NCI-H226 (cell line): ENCODE data around the gene TMPRSS13.
"Not testable (repeated sequence)": the region's sequence is repeated elsewhere in the genome, so short reads cannot be mapped to it uniquely, and the experiment has no call there.

Experiments
- DNase-seq: peaks from one replicate; pipeline ENCODE4 v3.0.0-alpha.2; 2015

Gene TMPRSS13

DNA sequence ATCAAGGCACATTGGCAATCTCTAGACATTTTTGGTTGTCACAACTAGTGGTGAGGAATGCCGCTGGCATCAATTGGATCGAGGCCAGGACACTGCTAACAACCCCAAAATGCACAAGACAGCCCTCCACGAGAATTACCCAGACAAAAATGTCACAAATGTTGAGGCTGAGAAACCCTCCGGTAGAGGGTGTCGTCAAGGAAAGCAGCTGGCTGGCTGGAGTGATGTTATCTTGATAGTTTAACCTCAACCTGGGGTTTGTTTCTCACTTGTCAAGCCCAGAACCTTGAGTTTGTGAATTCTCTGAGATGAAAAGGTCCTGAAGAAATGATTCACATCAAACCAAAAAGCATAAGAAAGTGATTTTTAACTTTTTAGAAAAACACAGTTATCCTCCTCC lies 21.1 kb upstream of the TMPRSS13 start:
- DNase-seq: no peak

- DNase-seq: no peak
Measured at GRCh38 chr11:117949062-117949461, 19.9 kb upstream of the TMPRSS13 start.

DNA sequence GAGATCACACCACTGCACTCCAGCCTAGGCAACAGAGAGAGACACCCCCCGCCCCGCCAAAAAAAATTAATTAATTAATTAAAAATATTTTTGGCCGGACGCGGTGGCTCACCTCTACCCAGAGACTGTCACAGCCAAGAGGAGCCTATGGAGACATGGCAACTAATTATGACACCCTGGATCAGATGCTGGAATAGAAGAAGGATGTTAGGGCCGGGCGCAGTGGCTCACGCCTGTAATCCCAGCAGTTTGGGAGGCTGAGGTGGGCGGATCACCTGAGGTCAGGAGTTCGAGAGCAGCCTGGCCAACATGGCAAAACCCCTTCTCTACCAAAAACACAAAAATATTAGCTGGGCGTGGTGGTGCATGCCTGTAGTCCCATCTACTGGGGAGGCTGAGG lies 19.3 kb upstream of the TMPRSS13 start:
- DNase-seq: not testable (repeated sequence)

DNA sequence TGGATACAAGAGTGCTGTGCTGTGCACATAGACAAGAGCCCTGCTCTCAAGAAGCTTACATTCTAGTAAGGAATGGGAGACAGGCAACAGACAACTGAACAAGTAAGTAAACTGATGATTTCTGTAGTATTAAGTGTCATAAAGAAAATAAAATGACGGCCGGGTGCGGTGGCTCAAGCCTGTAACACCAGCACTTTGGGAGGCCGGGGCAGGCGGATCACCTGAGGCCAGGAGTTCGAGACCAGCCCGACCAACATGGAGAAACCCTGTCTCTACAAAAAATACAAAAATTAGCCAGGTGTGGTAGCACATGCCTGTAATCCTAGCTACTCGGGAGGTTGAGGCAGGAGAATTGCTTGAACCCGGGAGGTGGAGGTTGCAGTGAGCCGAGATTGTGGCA lies 18.5 kb upstream of the TMPRSS13 start:
- not testable (repeated sequence) for DNase-seq

GRCh38 chr11:117946842-117947526 lies 17.8 kb upstream of the TMPRSS13 start:
- DNase-seq: peak; percentile 92

DNA sequence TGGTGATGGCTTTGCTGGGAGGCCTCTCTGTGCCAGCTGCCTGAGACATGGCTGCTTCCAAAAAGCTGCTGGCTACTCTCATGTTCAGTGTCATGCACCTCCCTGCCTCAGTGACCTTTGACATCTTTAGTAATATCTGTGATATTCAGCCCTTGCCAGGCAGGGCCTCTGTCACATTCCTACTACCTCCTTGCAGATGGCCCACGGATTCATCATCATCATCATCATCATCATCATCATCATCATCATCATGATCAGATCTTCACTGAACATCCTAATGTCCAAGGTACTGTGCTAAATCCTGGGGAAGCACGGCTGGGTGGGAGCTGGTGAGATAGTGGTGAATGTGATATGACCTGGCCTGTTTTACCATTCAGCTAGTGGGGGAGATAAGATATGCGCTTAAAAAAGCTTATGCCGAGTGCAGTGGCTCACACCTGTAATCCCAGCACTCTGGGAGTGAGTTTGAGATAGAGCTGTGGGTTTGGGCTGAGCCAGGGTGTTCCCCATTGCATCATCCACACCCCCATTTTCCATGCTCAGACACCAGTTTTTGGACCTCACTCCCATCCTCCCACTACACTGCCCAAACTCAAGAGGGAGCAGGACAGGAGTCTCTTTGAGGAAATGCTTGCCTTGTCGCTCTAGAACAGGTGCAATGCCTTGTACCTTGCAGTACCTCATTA lies 17.1 kb upstream of the TMPRSS13 start:
- peak; percentile 8 for DNase-seq

GRCh38 chr11:117945047-117945810 lies 16.0 kb upstream of the TMPRSS13 start:
- DNase-seq: no peak

GRCh38 chr11:117944554-117944953 lies 15.4 kb upstream of the TMPRSS13 start:
- DNase-seq: no peak

DNA sequence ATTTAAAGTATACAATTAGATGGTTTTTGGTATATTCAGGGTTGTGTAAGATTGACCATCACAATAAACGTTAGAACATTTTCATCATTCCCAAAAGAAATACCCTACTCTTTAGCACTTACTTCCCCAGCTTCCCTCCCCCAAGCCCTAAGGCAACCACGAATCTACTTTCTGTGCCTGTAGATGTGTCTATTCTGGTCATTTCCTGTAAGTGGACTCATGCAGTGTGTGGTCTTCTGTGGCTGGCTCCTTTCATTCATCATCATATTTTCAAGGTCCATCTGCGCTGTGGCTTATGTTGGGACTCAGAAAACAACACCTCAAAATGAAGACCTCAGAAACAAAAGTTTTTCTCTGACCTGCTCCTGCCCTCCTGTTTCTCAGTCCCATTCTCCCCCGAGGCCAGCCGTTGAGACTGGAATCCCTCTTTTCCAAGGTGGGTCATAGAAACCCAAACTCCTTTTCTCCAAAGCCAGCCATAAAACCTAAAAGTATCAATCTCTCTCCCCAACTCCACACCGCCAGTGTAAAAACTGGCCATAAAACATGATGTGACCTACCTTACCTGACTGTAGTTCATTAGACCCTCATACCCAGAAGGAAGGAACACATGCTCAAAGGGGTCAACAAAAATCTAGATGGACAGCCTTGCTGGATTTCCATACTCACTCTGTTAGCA lies 12.9 kb upstream of the TMPRSS13 start:
- DNase-seq: no peak

- no peak for DNase-seq
Measured at GRCh38 chr11:117941163-117941707, 12.0 kb upstream of the TMPRSS13 start.

GRCh38 chr11:117940736-117941135 lies 11.5 kb upstream of the TMPRSS13 start:
- DNase-seq: no peak

GRCh38 chr11:117936973-117937372 lies 7.8 kb upstream of the TMPRSS13 start:
- DNase-seq: no peak

DNA sequence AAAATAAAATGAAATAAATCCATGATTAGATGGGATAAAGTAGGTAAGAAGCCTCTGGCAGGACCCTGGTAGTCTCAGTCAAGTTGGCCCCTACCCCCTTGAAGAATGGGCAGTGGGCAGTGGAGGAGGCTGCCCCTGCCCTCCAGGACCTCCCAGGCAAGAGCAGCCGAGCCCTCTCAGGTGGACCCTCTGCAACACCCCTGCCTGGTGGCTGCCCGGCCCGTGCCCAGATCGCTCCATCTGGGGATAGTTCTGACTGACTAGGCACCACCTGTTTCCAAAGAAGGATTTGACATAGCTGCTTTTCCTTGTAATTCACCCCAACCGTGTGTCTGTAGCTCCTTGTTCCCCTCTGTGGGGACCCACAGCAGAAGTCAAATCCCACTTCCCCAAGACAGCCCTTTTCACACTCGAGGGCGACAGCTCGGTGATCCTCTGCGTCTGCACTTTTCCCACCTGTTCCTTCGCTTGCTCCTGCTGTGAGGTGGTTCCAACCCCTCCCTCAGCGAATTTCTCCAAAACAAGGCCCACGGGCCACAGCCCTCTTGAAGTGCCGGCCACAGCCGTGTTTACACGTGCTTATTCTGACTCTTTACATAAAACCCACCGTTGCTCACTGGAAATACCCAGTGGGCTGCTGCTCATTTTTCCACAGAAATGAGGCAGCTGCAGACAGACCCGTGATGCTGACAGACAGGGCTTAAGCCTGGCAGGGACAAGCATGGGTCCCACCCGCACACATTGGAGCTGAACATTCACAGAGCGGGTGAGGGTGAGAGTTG lies 5.5 kb upstream of the TMPRSS13 start:
- no peak for DNase-seq

DNA sequence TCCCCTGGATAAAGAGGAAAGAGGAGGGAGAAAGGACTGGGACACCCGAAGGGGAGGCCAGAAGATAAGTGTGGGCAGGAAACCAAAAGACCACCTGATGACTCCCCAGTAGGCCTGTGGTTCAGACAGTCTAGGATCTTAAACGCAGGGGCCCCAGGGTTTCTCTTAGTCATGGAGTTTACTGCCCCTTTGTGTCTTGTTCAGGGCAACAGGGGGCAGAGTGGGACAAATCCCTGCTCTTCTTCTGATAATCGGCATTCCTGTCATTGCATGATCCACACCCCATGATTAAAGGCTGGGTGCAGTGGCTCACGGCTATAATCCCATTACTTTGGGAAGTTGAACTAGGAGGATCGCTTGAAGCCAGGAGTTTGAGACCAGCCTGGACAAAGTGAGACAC lies 4.7 kb upstream of the TMPRSS13 start:
- DNase-seq: no peak

DNA sequence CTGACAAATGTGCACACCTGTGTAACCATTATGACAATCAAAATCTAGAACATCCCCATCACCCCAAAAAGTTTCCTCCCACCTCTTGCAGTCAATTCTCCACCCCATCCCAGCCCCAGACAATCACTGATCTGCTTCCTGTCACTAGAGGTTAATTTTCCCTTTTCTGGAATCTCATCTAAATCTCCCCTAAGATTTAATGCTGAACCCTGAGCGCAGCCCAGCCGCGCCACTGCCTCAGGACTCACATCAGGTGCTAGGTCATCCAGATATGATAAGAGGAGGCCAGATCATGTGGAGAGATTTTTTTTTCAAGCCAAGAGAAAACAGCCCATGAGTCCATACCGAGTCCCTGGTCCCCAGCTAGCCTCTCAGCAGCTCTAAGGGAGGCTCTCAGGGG lies 4.3 kb upstream of the TMPRSS13 start:
- no peak for DNase-seq

GRCh38 chr11:117932947-117933346 lies 3.7 kb upstream of the TMPRSS13 start:
- DNase-seq: no peak

DNA sequence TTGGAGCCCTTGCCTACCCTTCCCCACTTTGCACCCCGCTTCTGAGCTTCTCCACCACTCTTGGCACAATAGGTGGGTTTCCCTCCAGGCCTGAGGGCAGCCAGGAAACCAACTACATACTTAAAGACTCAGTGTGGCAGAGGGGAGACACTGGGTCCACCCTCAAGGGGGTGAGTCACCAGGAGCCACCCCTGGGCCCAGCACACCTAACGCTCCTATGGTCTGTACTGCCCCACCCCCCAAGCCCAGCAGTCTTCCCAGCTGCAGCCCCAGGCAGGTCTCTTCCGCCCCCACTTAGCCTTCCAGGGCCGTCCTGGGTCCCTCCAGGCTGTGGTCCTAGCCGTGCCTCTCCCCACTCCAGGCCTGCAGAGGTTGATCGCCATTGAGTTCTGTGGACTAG lies 3.2 kb upstream of the TMPRSS13 start:
- DNase-seq: no peak

DNA sequence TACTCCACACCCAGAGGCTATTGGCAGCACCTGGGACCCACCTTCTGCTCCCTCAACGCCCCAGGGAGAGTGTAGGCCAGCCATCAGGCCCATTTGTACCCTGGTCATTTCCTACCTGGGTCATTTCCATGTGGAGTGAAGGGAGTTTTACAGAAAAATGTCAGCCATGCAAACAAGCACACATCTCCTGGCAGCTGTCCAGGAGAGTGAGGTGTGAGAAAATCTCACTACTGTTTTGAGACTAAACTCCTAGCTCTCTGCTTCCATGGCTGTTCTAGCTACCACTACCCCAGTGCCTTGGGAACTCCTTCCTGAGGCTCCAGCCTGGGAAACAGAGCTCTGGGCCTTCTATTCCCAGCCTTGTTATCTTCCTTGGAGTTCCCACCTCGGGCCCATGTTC lies 2.8 kb upstream of the TMPRSS13 start:
- no peak for DNase-seq

DNA sequence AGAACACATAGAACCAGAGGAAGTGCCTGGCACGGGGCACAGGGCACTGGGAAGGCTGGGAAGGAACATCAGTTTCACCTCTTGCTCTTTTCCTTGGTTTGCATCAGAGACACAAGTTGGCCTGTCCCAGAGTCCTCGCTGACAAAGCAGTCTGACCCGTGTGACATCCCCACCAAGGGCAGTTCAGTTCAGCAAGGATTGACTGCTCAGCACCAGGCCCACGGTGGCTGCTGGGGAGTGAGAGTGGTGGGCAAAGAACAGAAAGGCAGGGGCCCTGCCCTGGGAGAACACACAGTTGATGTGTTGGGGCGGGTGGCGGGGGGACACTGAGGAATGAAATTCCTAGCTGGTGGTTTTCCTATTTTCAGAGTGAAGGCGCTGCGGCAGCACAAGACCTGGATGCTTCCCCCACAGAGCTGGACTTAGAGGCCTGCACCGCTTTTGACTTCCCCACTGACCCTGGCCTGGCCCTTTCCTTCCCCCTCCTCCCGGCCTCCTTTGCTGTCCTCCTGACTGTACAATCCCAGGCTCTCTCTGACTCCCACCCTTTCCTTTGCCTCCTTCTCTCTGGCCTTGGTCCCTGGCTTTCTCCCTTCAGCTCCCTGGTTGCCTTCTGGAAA lies 2.2 kb upstream of the TMPRSS13 start:
- DNase-seq: no peak

- DNase-seq: no peak
Measured at GRCh38 chr11:117930668-117931330, 1.6 kb upstream of the TMPRSS13 start.

DNA sequence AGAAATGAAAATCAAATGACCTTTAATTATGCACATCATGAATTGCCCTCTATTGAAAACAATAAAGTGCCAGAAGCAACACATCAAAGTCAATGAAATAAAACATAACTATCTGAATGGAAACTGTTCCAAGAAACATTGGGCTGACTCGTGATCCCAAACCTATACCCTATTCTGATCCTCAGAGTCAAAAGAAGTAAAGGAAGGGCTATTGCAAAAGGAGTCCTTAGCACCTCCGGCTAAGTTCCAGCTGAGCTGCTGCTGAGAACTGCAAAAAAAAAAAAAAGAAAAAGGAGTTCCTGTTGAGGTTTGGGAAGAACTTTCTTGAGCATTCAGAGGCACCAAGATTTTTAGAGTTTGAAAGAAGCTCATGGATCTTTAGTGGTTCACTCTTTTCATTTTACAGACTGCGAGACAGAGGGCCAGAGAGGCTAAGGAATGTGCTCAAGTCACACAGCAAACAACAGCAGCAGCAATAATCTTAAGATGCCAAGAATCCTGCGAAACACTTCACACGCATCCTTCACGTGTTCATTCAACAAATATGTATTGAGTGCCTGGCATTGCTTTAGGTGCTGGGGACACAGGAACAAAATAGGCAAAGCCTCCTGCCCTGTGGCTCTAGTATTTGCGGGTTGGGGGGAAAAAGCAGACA lies 841 bp upstream of the TMPRSS13 start:
- no peak for DNase-seq
